UCSD-AML1 (cell line): ENCODE results near the gene DCAF11.

ENCODE experiments used
- DNase-seq: peaks from one replicate; lab custom pipeline; 2025; ENCODE audit not compliant: unreplicated experiment; lab: John Stamatoyannopoulos, UW

DCAF11 gene

GRCh38 chr14:24156840-24157239, 42.3 kb downstream of the DCAF11 start:
- no peak for DNase-seq

DNA sequence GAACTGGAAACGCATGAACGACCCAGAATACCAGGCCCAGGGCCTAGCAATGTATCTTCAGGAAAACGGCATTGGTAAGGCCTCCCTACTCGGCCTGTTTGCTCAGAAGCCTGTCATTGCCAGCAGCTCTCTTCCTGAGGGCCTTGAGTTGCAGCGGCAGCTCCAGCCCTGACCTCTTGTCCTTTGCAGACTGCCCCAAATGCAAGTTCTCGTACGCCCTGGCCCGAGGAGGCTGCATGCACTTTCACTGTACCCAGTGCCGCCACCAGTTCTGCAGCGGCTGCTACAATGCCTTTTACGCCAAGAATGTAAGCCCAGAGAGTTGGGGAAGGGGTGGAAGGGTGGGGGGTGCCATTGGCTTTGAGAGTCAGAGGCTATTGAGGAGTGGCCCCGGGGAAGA, 42.8 kb downstream of the DCAF11 start:
- no peak for DNase-seq

DNA sequence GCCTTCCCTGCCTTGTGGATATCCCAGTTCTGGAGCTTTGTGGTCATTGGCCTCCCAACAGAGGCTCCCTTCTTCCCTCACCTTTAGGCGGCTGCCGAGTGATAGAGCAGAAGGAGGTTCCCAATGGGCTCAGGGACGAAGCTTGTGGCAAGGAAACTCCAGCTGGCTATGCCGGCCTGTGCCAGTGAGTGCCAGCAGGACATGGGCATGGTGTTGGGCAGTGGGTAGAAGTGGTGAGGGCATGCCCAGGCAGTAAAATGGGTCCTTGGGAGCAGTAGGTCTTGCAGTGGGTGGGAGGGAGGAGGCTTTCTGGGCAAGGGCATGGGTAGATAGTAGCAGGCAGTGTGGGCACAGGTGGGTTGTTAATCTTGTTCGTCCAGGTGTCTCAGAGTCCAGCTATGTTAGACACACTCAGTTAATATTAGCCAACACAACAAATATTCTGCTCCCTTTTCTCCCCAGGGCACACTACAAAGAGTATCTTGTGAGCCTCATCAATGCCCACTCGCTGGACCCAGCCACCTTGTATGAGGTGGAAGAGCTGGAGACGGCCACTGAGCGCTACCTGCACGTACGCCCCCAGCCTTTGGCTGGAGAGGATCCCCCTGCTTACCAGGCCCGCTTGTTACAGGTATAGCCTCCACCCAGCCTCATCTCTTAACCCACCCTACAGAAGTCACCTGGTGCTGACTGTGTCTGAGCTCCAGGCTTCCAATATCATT, 45.4 kb downstream of the DCAF11 start:
- DNase-seq = no peak

GRCh38 chr14:24160499-24160849, 45.9 kb downstream of the DCAF11 start:
- no peak for DNase-seq

DNA sequence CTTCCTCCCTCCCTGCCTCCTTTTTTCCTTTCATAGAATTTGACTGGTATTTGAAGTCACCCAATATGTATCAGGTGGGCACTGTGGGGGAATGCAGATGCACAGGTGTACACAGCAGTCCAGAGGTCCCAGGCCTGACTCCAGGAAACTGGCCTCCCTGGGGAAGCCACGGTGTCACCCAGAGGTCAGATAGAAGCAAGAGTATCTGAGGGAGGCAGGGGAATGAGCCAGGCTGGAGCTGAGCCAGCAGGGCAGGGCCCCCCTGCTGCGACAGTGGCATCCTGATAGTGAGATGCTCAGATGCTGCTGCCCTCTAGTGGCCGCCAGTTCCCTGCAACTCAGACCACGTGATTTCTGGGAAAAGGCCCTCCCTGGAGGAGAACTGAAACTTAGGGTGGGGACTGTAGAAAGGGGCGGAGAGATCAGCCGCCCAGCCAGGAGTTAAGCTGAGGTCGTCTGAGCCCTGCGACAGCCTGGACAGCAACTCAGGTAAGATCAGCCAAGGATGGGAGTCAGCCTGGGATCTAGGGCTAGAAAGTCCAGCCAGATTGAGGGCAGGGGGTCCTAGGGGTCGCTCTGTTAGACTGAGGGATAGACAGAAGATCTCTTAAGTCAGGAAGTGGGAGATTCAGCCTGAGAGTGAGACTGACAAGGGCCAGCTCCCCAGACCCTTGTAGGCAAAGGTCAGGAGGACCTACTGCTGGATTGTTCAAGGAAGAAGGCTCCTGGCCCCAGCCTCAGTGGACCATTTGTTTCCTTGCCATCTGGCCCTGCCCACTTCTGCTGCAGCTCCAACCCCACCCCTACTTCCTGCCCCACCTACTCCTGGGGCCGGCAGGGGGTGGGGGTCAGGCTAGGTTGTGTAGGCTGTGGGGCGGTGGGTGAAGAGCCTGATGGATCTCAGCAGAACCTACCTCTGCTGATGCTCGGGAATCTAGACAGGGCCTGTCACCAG, 46.5 kb downstream of the DCAF11 start, which contains the start of gene IRF9:
Gene IRF9, plus strand, starts transcription at position 416 of the 955 bp plus-strand sequence. CDS start 880 bp downstream, outside the sequence.
- DNase-seq = peak; percentile 97

- no peak for DNase-seq
These were observed 47.5 kb downstream of the DCAF11 start for GRCh38 chr14:24162093-24162492.

- no peak for DNase-seq
These were observed 50.0 kb downstream of the DCAF11 start for GRCh38 chr14:24164518-24164991.

GRCh38 chr14:24165785-24166184, 51.2 kb downstream of the DCAF11 start:
- no peak for DNase-seq

DNA sequence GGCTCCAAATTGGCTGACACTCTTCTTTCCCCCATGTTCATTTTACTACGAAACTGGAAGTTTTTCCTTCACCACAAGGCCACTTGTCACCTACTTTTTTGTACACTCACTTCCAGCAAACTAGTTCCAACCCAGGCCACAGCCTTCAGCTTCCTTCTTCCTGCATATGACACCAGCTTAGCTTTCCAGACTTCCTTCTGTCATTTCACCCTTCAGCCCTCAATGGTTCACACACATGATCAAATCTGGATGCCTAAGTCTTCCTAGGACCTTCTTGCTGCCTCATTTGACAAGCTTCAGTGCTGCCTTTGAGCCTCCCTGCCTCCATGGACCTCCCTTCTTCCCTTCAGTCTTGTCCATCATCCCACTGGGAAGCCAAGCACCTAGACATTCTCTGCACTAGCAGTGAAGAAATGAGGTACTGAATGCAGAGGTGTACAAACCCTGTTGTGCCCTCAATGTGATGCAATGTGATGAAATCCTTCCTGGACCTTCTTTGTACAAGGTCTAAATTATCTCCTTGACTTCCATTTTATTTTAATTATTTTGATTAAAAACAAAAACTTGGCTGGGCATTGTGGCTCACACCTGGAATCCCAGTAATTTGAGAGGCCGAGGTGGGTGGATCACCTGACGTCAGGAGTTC, 53.0 kb downstream of the DCAF11 start:
- DNase-seq = peak; percentile 26

DNA sequence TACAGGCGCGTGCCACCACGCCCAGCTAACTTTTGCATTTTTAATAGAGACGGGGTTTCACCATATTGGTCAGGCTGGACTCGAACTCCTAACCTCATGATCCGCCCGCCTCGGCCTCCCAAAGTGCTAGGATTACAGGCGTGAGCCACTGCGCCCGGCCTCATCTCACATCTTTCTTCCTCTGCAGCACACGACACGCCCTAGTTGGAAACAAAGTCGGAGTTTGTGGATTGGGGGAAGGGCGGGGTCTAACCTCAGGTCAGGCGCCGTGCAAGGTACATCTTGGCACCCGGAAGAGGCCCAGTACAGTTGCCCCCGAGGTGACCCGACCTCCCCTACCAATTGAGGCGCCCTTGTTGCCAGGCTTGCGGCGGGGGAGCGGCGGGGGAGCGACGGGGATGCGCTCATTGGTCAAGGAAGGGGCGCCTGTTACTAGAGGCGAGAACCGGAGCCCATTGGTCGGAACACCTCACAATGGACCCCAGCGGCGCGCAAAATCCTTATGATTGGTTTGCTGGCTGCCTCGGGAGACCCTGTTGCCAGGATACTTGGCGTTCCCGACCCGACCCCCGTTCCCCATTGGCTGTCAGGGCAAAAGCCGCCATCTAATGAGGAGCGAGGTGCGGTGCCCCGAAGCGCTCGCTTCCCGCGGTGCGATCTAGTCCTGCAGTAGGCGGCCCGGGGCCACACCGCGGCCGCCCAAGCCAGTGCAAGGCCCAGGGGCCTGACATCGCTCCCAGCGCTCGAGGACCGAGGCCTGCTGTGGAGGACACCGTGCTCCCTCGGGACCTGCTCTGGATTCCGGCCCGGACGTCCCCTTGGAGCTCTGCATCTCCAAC, 57.1 kb downstream of the DCAF11 start, which contains the start of gene REC8:
Gene REC8, plus strand, starts transcription at position 659 of the 839 bp plus-strand sequence. CDS start 473 bp downstream, outside the sequence.
- no peak for DNase-seq

DNA sequence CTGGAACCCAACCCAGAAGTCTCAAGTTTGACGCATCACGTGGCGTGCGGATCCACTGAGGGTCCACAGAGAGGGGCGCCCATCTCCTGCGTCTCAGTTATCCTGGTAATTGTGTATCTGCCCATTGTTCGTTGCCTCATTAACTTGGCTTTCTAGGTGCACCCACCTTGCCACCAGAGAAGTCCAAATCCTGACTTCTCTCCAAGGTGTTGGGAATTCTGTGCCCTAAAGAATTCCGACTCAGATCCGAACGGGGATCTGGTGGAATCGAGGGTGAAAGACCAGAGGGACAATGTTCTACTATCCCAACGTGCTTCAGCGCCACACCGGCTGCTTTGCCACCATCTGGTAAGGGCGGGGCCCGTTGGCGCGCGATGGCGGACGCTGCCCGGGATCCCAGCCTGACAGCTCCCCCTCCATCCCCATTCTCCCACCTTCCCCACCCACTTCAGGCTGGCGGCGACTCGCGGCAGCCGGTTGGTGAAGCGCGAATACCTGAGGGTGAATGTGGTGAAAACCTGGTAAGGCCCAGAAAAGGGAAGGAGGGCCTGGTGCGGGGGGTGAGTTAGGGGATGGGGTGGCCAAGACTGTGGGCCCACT, 57.8 kb downstream of the DCAF11 start:
- DNase-seq = no peak

DNA sequence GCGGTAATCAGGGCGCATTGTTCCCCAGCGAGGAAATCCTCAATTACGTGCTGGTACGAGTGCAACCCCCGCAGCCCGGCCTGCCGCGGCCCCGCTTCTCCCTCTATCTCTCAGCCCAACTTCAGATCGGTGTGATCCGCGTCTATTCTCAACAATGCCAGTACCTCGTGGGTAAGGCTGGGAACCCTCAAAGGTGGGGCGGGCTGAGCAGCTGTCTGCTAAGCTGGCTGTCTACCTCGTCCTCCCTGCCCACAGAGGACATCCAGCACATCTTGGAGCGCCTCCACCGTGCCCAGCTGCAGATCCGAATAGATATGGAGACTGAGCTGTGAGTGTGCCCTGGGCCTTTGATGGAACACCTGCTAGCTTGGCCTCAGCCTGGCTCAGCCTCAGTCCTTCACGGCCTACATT, 58.3 kb downstream of the DCAF11 start:
- no peak for DNase-seq
